Activated CD4-positive, alpha-beta T cell treated with anti-CD3 and anti-CD28 coated beads, Interleukin-2, amount 50 U/mL, for 16 hours (primary cell): ENCODE measurements around the gene POLR3H.
"Not testable (repeated sequence)": the region's sequence is repeated elsewhere in the genome, so short reads cannot be mapped to it uniquely, and the experiment has no call there.

Experiments used
- DNase-seq: peaks from one replicate; pipeline ENCODE4 v3.0.0-alpha.2; 2020

Gene POLR3H

DNA sequence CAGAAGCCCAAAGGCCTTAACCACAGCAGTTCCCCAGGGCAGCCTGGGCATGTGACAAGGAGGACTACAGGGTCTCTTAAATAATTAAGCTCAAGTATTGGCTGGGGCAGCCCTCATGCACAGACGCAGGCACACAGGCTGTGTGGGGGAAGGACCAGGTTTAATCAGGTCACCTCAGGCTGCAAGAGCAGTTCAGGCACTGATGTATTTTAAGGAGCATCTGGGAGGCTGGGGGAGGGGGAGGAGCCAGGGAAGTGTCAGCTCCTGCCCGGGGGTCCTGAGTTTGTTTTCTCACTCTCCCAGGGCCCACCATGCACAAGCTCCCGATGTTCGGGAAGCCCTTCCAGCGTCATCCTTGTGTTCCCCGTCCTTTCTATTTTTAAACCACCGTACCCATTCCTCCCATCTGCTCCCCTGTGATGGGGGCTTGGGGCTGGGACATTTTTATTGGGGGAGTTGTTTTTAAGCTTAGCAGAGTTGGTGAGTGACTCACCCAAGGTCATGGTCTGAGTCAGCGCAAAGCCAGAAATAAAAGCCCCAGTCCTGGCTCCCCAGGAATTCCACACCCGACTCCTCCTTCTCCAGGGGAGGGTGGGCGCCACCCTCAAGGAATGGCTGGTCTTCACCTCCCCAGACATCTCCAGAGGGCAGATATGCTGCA lies 18.9 kb upstream of the POLR3H start:
- no peak for DNase-seq

DNA sequence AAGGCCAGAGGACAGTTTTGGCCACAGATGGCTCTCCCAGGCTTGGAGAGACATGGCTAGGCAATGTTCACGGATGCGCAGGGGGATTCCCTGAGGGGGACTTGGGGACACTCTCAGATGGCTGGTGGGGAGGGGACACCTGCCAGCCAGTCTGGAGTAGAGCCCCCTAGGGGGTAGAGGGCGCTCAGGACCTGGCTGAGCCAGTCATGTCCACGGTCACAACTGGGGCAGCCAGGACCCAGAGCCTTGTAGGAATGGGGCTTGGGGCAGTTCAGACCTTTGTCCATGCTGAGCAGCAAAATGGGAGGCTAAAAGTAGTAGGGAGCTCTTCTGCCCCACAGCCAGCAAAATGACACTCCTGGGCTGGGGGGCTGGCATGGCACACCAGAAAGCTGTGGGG lies 18.2 kb upstream of the POLR3H start:
- DNase-seq = no peak

DNA sequence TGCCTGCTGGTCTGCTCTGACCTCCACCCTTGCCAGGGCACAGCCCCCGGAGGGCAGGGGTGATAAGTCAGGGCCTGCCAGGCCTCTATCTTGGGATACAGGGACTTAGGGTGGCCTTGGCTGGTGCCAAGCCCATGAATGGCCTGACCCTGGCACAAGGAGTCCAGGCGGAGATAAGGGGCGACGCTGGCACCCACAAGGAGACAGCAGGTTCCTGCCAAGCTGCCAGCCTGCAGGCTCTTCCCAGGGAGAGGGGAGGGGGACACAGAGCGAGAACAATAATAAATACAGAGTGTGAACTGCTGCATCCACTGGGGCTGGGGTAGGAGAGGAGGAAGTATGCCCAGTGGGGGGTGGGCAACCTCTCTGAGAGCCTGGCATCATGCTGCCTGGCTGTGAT lies 17.5 kb upstream of the POLR3H start:
- no peak for DNase-seq

DNA sequence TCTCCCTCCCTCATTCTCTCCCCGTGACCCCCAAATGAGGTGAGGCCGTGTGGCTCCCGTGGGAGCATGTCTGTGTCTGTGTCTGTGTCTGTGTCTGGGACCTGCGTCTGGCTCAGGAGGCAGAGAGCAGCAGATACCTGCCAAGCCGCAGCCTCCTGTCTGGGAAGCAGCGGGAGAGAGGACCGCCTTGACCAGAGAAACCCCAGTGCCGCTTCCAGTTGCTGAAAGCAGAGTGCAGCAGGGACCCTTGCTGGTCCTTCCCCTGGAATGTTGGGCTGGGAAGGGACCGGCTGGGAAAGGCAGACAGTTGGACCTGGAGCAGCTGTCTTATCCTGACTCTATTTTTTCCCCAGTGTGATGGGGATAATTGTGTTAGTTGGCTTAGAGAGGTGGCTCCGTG lies 17.1 kb upstream of the POLR3H start:
- DNase-seq = no peak

- DNase-seq = no peak
Measured at GRCh38 chr22:41560095-41560471, 15.8 kb upstream of the POLR3H start.

DNA sequence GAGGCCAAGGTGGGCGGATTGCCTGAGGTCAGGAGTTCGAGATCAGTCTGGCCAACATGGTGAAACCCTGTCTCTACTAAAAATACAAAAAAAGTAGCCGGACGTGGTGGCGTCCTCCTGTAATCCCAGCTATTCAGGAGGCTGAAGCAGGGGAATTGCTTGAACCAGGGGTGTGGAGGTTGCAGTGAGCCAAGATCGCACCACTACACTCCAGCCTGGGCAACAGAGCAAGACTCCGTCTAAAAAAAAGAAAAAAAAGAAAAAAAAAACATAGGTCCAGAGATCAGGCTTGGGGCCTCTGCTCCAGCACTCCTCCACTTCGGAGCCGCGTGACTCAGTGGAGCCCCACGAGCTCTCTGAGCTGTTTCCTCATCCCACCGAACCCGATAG lies 14.0 kb upstream of the POLR3H start:
- not testable (repeated sequence) for DNase-seq

DNA sequence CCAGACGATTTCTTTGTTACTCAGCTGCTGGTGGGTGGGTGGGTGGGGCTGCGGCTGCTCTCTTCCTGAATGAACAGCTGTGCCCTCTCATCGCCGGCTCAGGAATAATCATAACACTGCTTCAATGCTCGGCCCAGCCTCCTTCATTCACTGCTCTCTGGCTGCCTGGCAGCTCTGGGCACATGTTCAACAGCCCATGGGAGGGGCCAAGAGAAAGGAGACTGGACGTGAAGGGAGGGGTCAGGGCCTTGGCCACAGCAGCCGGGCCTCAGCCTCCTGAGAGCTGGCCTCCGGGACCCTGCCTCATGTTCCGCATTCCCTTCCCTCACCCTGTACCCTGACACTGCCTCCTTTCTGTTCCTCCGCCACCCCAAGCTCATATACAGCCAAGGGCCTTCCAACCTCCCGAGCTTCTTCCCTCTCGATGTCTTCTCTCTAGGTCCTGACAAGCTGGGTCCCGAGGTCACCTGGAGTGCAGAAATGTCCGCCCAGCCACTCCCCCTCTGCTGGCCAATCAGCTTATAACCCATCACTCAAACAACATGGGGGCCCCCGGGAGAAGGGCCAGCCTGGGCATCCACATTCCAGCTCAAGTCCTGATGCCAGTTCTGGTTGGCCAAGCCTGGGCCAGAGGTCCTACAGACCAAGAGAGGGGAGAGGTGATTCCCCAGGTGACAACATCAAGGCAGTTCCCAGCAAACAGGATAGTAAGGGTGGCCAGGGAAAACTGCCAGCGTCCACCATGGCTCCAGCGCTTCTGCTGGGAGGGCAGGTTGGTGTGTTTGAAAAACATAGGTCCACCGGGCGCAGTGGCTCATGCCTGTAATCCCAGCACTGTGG lies 13.4 kb upstream of the POLR3H start:
- DNase-seq = no peak

- DNase-seq = no peak
Measured at GRCh38 chr22:41556561-41556960, 12.3 kb upstream of the POLR3H start.

GRCh38 chr22:41555325-41555982 lies 11.2 kb upstream of the POLR3H start:
- DNase-seq = no peak

- no peak for DNase-seq
Measured at GRCh38 chr22:41551877-41552582, 7.8 kb upstream of the POLR3H start.

GRCh38 chr22:41550952-41551491 lies 6.8 kb upstream of the POLR3H start:
- DNase-seq = no peak

DNA sequence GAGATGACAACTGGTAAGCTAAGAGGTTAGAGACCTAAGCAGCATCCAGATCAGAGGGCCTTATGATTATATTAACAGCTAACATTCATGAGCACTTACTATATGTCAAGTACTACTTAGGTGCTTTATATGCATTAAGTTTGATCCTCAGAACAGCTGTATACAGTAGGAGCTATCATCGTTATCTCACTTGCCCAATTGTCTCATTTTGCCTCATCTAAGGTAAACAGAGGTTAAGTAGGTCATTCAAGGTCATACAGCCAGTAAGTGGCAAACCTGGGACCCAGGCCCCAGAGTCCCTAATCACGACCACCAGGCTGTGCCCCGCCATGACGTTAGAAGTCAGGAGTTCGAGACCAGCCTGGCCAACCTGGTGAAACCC lies 4.6 kb upstream of the POLR3H start:
- DNase-seq = no peak

- no peak for DNase-seq
Measured at GRCh38 chr22:41544671-41545476, 604 bp upstream of the POLR3H start.

GRCh38 chr22:41542224-41542623 lies 2.0 kb downstream of the POLR3H start:
- no peak for DNase-seq

DNA sequence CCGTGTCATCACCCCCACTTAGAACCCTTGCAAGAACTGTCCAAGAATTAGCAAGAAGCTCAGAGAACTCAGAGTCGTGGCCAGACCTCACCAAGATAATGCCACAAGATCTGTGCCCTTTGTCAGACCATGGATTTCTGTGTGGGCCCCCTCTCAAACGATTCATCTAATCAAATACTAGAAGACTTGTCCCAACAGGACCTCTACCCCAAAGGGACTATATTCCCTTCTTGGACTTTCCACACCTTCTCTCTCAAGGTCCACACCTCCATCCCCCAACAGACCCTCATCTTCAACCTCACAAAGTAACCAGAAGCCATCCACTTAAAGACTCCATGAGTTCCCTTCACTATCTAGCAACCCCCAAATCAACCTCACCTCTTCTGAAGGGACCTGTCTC lies 2.8 kb downstream of the POLR3H start:
- DNase-seq = no peak

DNA sequence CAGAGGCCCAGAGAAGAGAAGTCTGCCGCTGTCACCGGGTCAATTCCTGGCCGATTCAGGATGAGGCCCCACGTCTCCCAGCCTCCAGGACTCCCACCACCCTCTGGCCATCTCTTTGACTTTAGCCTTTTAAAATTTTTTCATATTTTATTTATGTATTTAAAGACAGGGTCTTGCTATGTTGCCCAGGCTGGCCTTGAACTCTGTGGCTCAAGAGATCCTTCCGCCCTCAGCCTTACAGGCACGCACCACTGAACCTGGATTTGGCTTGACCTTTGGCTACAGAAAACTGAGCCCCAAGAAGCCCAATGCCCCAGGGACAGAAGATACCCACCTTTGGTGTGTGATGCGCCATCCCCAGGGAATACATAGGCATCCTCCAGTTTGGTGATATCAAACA lies 3.9 kb downstream of the POLR3H start:
- DNase-seq = no peak

DNA sequence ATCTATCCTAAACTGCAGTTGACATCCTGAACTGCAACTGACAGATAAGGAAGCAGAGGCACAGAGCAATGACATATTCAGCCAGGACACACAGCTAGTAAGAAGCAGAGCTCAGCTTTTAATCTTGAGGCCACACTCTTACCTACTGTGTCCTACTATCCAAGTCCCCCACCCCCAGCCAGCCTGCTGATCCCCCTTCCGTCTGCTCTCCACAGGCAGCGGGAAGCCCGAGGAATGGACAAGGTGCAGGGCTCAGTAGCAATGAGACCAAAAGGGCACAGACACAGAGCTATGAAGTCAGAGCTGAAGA lies 4.3 kb downstream of the POLR3H start:
- no peak for DNase-seq

- no peak for DNase-seq
Measured at GRCh38 chr22:41539146-41540005, 4.9 kb downstream of the POLR3H start.

GRCh38 chr22:41538583-41538982 lies 5.7 kb downstream of the POLR3H start:
- no peak for DNase-seq

- no peak for DNase-seq
Measured at GRCh38 chr22:41537203-41537602, 7.1 kb downstream of the POLR3H start.

DNA sequence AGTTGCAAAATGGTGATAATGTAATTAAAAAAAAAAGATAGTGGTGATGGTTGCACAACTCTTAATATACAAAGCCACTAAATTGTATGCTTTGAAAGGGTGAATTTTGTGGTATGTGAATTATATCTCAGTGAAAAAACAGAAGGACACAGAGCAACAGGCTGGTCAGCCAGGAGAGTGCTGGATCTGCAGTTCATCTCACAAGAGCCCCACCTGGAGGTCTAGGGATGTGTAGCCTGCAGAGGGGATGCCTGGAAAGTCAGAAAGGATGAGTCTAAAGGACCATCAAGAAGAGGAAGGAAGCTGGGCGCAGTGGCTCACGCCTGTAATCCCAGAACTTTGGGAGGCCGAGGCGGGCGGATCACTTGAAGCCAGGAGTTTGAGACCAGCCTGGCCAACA lies 9.0 kb downstream of the POLR3H start:
- DNase-seq = no peak

DNA sequence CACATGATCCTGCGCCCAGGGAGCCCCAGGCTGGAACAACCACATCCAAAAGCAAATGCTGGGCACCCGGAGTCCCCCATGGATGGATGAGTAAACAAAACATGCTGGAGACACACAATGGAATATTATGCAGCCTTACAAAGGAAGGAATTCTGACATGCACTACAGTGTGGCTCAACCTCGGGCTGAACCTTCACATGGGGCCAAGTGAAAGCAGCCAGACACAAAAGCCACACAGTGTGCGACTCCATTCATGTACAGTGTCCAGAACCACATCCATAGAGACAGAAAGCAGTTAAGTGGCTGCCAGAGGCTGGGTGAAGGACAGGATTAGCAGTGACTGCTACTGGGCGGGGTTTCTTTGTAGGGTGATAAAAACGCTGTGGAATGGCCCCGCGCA lies 10.1 kb downstream of the POLR3H start:
- no peak for DNase-seq
